LNCaP clone FGC (cell line): ENCODE measurements around the gene ANGEL1.

Experiments used
- DNase-seq: peaks from one replicate; pipeline ENCODE4 v3.0.0-alpha.2; 2011; ENCODE audit warnings: low read depth
- H3K4me3 ChIP-seq: 2 replicates; pipeline ENCODE4 v1.5.1; 2011; ENCODE audit warnings: mild to moderate bottlenecking, low read depth, low read length, control low read depth
- TF ChIP-seq, protein P1 (sequence below): IDR thresholded peaks from 2 replicates; pipeline ENCODE4 v1.5.1; 2012; ENCODE audit warnings: mild to moderate bottlenecking; ENCODE audit not compliant: control insufficient read depth, insufficient read depth; ENCODE audit errors: extremely low read depth

ANGEL1 gene

GRCh38 chr14:76812422-76813383 is at the start of gene ANGEL1:
ANGEL1 (minus strand) TSS chr14:76812882; CDS start chr14:76812827, 55 bp downstream.
- DNase-seq: peak; percentile 90
- TF ChIP-seq, protein P1, sequence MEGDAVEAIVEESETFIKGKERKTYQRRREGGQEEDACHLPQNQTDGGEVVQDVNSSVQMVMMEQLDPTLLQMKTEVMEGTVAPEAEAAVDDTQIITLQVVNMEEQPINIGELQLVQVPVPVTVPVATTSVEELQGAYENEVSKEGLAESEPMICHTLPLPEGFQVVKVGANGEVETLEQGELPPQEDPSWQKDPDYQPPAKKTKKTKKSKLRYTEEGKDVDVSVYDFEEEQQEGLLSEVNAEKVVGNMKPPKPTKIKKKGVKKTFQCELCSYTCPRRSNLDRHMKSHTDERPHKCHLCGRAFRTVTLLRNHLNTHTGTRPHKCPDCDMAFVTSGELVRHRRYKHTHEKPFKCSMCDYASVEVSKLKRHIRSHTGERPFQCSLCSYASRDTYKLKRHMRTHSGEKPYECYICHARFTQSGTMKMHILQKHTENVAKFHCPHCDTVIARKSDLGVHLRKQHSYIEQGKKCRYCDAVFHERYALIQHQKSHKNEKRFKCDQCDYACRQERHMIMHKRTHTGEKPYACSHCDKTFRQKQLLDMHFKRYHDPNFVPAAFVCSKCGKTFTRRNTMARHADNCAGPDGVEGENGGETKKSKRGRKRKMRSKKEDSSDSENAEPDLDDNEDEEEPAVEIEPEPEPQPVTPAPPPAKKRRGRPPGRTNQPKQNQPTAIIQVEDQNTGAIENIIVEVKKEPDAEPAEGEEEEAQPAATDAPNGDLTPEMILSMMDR: no peak
- peak within 1 kb of the TSS; percentile 85 for H3K4me3 ChIP-seq

DNA sequence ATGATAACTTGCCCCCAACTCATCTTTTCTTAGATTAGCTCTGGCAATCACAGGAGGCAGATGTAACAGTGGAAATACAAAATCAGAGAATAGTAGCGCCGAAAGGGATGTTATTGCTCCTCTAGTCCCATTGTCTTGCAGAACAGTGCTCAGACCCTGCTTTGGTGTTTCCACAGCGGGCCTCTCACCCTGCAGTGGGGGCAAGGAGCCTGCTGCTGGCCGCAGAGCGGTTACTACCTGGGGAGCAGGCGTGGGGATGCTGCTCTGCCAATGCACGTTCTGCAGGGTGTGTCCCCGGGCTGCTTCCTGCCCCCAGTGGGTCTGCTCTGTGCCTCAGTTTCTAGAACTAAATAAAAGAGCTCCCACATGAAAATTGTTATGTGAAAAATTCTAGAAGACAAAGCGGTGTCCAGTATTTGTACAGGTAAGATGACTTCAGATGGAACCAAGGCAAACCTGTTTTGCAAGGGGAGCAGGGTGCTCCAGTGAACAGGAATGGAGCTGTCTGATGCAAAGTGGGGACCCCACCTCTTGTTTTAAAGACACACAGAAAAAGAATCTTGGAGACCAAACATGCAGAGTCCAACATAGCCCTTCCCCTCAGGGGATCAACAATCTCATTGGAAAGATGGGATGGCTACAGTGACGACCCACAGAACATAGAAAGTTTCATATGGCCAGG is 49.0 kb upstream of the ANGEL1 start:
- H3K4me3 ChIP-seq: no peak overlapping the region
- TF ChIP-seq, protein P1: no peak
- no peak for DNase-seq

- H3K4me3 ChIP-seq: no peak overlapping the region
- no peak for DNase-seq
- TF ChIP-seq, protein P1: no peak
These were observed 44.1 kb upstream of the ANGEL1 start for GRCh38 chr14:76856769-76857168.

DNA sequence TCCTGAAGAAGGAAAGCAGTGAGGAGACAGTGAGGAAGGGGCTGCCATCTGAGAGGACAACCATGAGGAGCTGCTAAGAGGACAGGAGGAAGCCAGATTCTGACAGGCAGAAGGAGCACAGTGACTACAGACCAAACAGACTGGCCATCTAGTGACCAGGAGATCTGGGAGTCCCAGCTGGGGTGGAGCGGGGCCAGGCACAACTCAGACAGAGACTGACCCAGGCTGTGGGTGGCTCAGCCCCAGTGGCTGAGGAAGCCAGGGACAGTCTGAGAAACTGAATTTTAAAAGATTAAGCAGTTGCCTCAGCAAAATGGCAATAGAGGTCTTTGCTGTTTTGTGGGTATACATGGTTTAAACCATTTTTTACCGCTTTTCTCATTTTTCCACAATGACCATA is 42.4 kb upstream of the ANGEL1 start:
- TF ChIP-seq, protein P1: no peak
- DNase-seq: no peak
- H3K4me3 ChIP-seq: no peak overlapping the region

GRCh38 chr14:76848879-76849278 is 36.2 kb upstream of the ANGEL1 start:
- H3K4me3 ChIP-seq: no peak overlapping the region
- TF ChIP-seq, protein P1: no peak
- DNase-seq: no peak

DNA sequence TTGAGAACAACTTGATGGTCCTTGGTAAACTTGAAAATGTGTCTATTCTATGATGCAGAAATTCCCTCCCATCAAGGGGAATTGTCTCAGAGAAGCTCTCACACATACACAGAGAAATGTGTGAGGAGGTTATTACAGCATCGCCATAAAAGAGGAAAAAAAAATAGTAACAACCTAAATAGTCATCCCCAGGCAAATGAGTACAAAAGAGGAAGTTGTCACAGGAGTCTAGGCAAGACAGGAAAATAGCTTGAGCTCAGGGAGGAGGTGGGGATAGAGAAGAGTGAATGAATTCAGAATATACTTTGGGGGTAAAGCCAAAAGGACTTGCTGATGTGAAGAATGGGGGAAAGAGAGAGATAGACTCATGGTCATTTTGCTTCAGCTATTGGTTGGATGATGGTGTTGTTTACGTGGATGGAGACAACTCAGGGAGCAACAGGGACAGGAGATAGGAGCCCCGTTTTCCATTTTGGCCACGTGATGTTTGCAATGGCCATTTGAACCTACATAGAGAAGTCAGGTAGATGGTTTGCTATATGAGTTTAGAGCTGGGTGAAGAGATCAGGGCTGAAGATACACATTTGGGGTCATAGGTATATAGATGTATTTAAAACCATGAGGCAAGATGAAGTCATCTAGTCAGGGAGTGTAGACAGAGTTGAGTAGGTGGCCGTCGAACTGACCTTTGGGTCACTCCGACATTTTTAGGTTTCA is 33.8 kb upstream of the ANGEL1 start:
- no peak for DNase-seq
- no peak overlapping the region for H3K4me3 ChIP-seq
- TF ChIP-seq, protein P1: no peak
